Suprapubic skin (tissue), 3 donors: ENCODE data around the gene AOX1.

Experiments used
- CTCF ChIP-seq, 2 donors: fragments of 200-600 bp in 1 of 2; fragments of 450-650 bp in 1 of 2; sonication (generic) in 1 of 2; IDR thresholded peaks; one replicate each; pipeline ENCODE4 v1.5.1; 2016 to 2019; ENCODE audit warnings: antibody characterized with exemption in 2 of 2, mild to moderate bottlenecking in 1 of 2, moderate library complexity in 1 of 2
- EP300 ChIP-seq: sonication (generic); formaldehyde crosslinking; IDR thresholded peaks from one replicate; pipeline ENCODE4 v1.6.1; 2017; ENCODE audit warnings: antibody characterized with exemption
- POLR2A ChIP-seq, 2 donors: fragments of 450-650 bp; IDR thresholded peaks; one replicate each; pipeline ENCODE4 v1.6.1; 2017; ENCODE audit warnings: antibody characterized with exemption in 2 of 2, mild to moderate bottlenecking in 2 of 2, moderate library complexity in 2 of 2

GRCh38 chr2:200673191-200673590 is 87.4 kb downstream of the AOX1 start:
- TF ChIP-seq CTCF (IDR thresholded peaks at IDR 0.05): no peak
- no peak for TF ChIP-seq POLR2A (IDR thresholded peaks at IDR 0.05)
- TF ChIP-seq EP300: no peak
